DND-41 (cell line): ENCODE results near the gene NMRAL1.

ENCODE experiments used
- ATAC-seq: fragments of 200-7000 bp; cut with Tn5 transposase; 3 replicates; pipeline ENCODE4 v1.9.1; 2021; ENCODE audit warnings: low read depth; ENCODE audit not compliant: insufficient read depth
- DNase-seq: peaks from one replicate; pipeline ENCODE4 v3.0.0-alpha.2; 2020
- H2AFZ ChIP-seq: 2 replicates; pipeline ENCODE4 v1.6.0; 2012; ENCODE audit warnings: low read depth, low read length
- H3K27ac ChIP-seq: 2 replicates; pipeline ENCODE4 v1.5.1; 2012; ENCODE audit warnings: low read length, inconsistent platforms
- H3K27me3 ChIP-seq: fragments of 200-600 bp; sonication (generic); 2 replicates; pipeline ENCODE4 v1.6.0; 2012; ENCODE audit warnings: low read length, mild to moderate bottlenecking, inconsistent platforms; ENCODE audit not compliant: insufficient read depth, poor library complexity
- H3K36me3 ChIP-seq: 2 replicates; pipeline ENCODE4 v1.5.1; 2012; ENCODE audit warnings: low read length, inconsistent platforms; ENCODE audit not compliant: insufficient read depth
- H3K4me1 ChIP-seq: 2 replicates; pipeline ENCODE4 v1.5.1; 2012; ENCODE audit warnings: mild to moderate bottlenecking, low read length; ENCODE audit not compliant: insufficient read depth
- H3K4me2 ChIP-seq: 2 replicates; pipeline ENCODE4 v1.6.0; 2012; ENCODE audit warnings: mild to moderate bottlenecking, moderate library complexity, low read length, inconsistent platforms; ENCODE audit not compliant: insufficient read depth
- H3K4me3 ChIP-seq, 2 experiments: fragments of 200-600 bp in 1 of 2; shearing (Covaris generic) in 1 of 2; 2 replicates each; pipeline ENCODE4 v1.5.1; 2012 to 2016; ENCODE audit warnings: inconsistent platforms in 2 of 2, low read length in 2 of 2, mild to moderate bottlenecking in 2 of 2, low read depth in 1 of 2, moderate library complexity in 1 of 2
- H3K79me2 ChIP-seq: 2 replicates; pipeline ENCODE4 v1.6.0; 2012; ENCODE audit warnings: low read length, inconsistent platforms; ENCODE audit not compliant: insufficient read depth
- H3K9ac ChIP-seq: 2 replicates; pipeline ENCODE4 v1.6.0; 2012; ENCODE audit warnings: low read depth, mild to moderate bottlenecking, inconsistent platforms, low read length, moderate library complexity
- H3K9me3 ChIP-seq: 2 replicates; pipeline ENCODE4 v1.5.1; 2012; ENCODE audit warnings: low read length, moderate library complexity, mild to moderate bottlenecking, inconsistent platforms; ENCODE audit not compliant: insufficient read depth, severe bottlenecking
- H4K20me1 ChIP-seq: 2 replicates; pipeline ENCODE4 v1.6.0; 2012; ENCODE audit warnings: low read length; ENCODE audit not compliant: insufficient read depth
- CTCF ChIP-seq: IDR thresholded peaks from 2 replicates; pipeline ENCODE4 v1.5.1; 2012; ENCODE audit warnings: borderline replicate concordance, low read length, moderate library complexity, mild to moderate bottlenecking; ENCODE audit not compliant: poor library complexity, severe bottlenecking; ENCODE audit errors: extremely low read depth
- EZH2 ChIP-seq: IDR thresholded peaks from 3 replicates; pipeline ENCODE4 v1.6.1; 2012; ENCODE audit warnings: borderline replicate concordance, low read depth, mild to moderate bottlenecking, moderate library complexity, low read length, inconsistent platforms; ENCODE audit not compliant: severe bottlenecking

The NMRAL1 gene

DNA sequence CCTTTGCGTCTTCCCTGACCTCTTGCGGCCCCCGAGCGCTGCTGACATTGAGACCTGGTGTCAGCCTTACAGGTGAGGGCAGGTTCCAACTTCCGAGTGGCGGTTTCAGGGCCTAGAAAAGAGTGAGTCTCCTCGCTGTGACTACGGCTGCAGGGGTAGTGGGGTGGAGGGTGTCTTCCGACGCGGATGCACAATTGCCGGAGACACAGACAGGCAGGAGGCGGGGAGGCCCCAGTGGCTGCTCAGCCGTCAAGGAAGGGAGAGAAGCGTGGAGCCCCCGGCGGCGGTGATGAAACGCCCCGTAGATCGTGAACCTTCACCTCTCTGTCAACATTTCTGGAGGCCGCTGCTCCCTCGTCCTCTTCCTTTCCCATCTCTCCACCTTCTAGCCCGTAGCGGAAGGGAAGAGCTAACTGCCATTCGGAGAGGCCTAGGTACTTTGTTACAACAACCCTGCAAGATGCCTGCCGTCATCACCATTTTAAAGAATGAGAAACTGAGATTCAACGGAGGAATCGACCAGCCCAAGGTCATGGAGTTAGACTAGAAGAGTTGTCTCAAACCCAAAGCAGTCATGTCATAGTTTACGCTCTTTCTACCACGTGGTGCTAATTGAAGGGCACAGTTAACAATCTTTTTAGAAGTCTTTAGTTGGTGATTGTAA lies 48.3 kb downstream of the NMRAL1 start:
- Histone ChIP-seq H3K9ac (peak overlapping the region; percentile 68), H4K20me1 (peaks cover 16% of the 10 kb centered on the region; the same call in 1 of the 2 replicates), H3K4me2 (peak overlapping the region; percentile 98), H3K27ac (peak overlapping the region; percentile 99), H3K4me3 (peak overlapping the region; percentile 73 to 87), H3K4me1 (peaks cover 29% of the 10 kb centered on the region), H3K79me2 (peaks cover 57% of the 10 kb centered on the region), H3K27me3 (no peaks in the 10 kb centered on the region), H3K36me3 (peaks cover 19% of the 10 kb centered on the region; the same call in 1 of the 2 replicates), H3K9me3 (no peaks in the 10 kb centered on the region), H2AFZ (peak overlapping the region; percentile 92)
- ATAC-seq, result peak; percentile 30
- no peak for DNase-seq
- TF ChIP-seq CTCF (peak; percentile 3), EZH2 (no peak)

- Histone ChIP-seq H3K4me1 (peaks cover 29% of the 10 kb centered on the region), H3K9ac (peak within 1 kb of the TSS; percentile 68)
- DNase-seq, result peak; percentile 91
Observed at GRCh38 chr16:4425378-4426020, 48.9 kb downstream of the NMRAL1 start, which contains the start of gene DNAJA3. TSS of gene DNAJA3 (plus strand) at chr16:4425868. CDS start at chr16:4425882, 14 bp downstream.

DNA sequence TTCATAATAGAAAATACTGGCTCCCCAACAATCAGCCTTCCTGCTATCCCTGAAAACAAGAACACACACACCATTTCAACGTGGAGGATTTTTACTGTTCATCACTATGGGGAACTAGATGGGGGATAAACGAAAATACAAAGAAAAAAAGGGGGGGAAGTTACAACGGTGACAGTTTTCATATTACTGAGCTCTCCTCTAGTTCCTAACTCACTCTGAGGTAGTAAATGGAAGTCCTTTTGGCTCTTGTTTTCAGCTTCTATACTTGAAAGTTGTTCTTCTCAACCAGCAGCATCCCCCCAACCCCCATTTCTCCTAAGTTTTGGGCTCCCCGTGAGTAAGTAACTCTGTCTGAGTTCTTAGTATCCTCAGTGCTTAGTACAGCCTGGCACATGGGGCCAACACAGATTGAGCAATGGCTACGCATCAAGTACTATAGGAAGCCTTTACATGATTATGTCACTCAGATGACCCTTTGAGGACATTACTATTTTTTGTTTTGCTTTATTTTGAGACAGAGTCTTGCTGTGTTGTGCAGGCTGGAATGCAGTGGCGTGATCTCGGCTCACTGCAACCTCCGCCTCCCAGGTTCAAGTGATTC lies 53.8 kb downstream of the NMRAL1 start:
- peaks cover 13% of the 10 kb centered on the region for H3K79me2 ChIP-seq
- TF ChIP-seq CTCF (no peak), EZH2 (no peak)
- no peak for ATAC-seq
- peaks cover 20% of the 10 kb centered on the region for H3K4me1 ChIP-seq
- H3K4me3 ChIP-seq, result no peak overlapping the region
- no peaks in the 10 kb centered on the region for H3K9me3 ChIP-seq
- H2AFZ ChIP-seq, result no peak overlapping the region
- no peak for DNase-seq
- no peak overlapping the region for H3K4me2 ChIP-seq
- no peaks in the 10 kb centered on the region for H3K36me3 ChIP-seq
- no peak overlapping the region for H3K27ac ChIP-seq
- H3K27me3 ChIP-seq, result no peaks in the 10 kb centered on the region
- H3K9ac ChIP-seq, result no peak overlapping the region
- H4K20me1 ChIP-seq, result peaks cover 1% of the 10 kb centered on the region; the same call in 1 of the 2 replicates

More at GRCh38 chr16:4425378-4426020, 48.9 kb downstream of the NMRAL1 start, which contains the start of gene DNAJA3:
- Histone ChIP-seq H4K20me1 (peaks cover 12% of the 10 kb centered on the region; the same call in 1 of the 2 replicates), H3K79me2 (peaks cover 51% of the 10 kb centered on the region), H3K36me3 (peaks cover 13% of the 10 kb centered on the region; the same call in 1 of the 2 replicates), H3K27me3 (no peaks in the 10 kb centered on the region), H3K27ac (peak within 1 kb of the TSS; percentile 99), H3K4me2 (peak within 1 kb of the TSS; percentile 98), H3K4me3 (peak within 1 kb of the TSS; percentile 73 to 87), H2AFZ (peak within 1 kb of the TSS; percentile 92), H3K9me3 (no peaks in the 10 kb centered on the region)
- peak; percentile 92 for ATAC-seq
- TF ChIP-seq EZH2 (no peak), CTCF (no peak)
